ENCODE measurements around the gene SMG6. TPM values are rescaled to one million over a fixed set of nuclear protein-coding genes. Genes with fewer than 3 reads are reported as not detected.

The SMG6 gene
- polyA plus RNA-seq, 1 of the 3 experiments (the other 2 are of a cell fraction), result 15.7 TPM

GRCh38 chr17:2323629-2324314 lies 20.2 kb upstream of the SMG6 start:
- Histone ChIP-seq H3K36me3 (replicated peaks in 1 of 2; ENCODE audit: control insufficient read depth in 1 of 2, insufficient read depth in 2 of 2, low read length in 1 of 2) (peaks cover 39 to 65% of the 10 kb centered on the region in 2 experiments), H3F3A (replicated peaks; ENCODE audit: insufficient read depth) (peaks cover 11% of the 10 kb centered on the region), H3K9me3 (no peaks in the 10 kb centered on the region), H3K4me2 (no peak overlapping the region), H3K9ac (no peak overlapping the region), H3K9me2 (no peaks in the 10 kb centered on the region), H3K27me3 (ENCODE audit: insufficient read depth) (no peaks in the 10 kb centered on the region), H4K20me1 (ENCODE audit: insufficient read depth) (peaks cover 3% of the 10 kb centered on the region; the same call in 1 of the 2 replicates), H3K4me1 (ENCODE audit: control insufficient read depth in 1 of 2, insufficient read depth in 2 of 2, low read depth in 1 of 2, low read length in 1 of 2) (no peaks in the 10 kb centered on the region), H2AFZ (ENCODE audit: low read depth) (no peak overlapping the region), H3K4me3 (ENCODE audit: low read depth in 2 of 2, low read length in 1 of 2) (no peak overlapping the region), H3K79me2 (ENCODE audit: insufficient read depth) (peaks cover 24% of the 10 kb centered on the region; the same call in 1 of the 2 replicates), H3K27ac (ENCODE audit: low read depth in 2 of 2, low read length in 1 of 2) (no peak overlapping the region)
- ChIA-PET CTCF (no interaction called here), POLR2A (interaction anchor here (2.4 kb wide), 1 partner anchor 13 kb away, joined by 6 read pairs; the partner anchor contains the start of gene TSR1)
- WGBS (ENCODE audit: low lambda C conversion rate), result 83% methylated on average over 2 of the region's 2 CpGs
- DNase-seq, result no peak
- no peak for TF ChIP-seq CTCF (IDR thresholded peaks at IDR 0.05)
- no peak for TF ChIP-seq EZH2phosphoT487 (IDR thresholded peaks at IDR 0.05; ENCODE audit: borderline replicate concordance, low read depth)
- TF ChIP-seq FOXM1 (IDR thresholded peaks at IDR 0.05; ENCODE audit: low read depth), result no peak
- no peak for TF ChIP-seq CHD2 (IDR thresholded peaks at IDR 0.05; ENCODE audit: low read length, partially characterized antibody)
- no peak for TF ChIP-seq POLR2AphosphoS5 (IDR thresholded peaks at IDR 0.05; ENCODE audit: low read depth, low read length)
- no peak for TF ChIP-seq RFX5 (IDR thresholded peaks at IDR 0.05; ENCODE audit: low read length)
- TF ChIP-seq RCOR1 (IDR thresholded peaks at IDR 0.05; ENCODE audit: low read length), result no peak
- no peak for TF ChIP-seq ELF1 (IDR thresholded peaks at IDR 0.05)
- no peak for TF ChIP-seq SMC3 (IDR thresholded peaks at IDR 0.05; ENCODE audit: low read depth, low read length)
- no peak for TF ChIP-seq YY1 (IDR thresholded peaks at IDR 0.05; ENCODE audit: low read depth)
- TF ChIP-seq JUND (IDR thresholded peaks at IDR 0.05), result no peak
- TF ChIP-seq EP300 (IDR thresholded peaks at IDR 0.05; ENCODE audit: borderline replicate concordance in 1 of 2, low read depth in 1 of 2, low read length in 1 of 2), result no peak
- TF ChIP-seq, protein P1, sequence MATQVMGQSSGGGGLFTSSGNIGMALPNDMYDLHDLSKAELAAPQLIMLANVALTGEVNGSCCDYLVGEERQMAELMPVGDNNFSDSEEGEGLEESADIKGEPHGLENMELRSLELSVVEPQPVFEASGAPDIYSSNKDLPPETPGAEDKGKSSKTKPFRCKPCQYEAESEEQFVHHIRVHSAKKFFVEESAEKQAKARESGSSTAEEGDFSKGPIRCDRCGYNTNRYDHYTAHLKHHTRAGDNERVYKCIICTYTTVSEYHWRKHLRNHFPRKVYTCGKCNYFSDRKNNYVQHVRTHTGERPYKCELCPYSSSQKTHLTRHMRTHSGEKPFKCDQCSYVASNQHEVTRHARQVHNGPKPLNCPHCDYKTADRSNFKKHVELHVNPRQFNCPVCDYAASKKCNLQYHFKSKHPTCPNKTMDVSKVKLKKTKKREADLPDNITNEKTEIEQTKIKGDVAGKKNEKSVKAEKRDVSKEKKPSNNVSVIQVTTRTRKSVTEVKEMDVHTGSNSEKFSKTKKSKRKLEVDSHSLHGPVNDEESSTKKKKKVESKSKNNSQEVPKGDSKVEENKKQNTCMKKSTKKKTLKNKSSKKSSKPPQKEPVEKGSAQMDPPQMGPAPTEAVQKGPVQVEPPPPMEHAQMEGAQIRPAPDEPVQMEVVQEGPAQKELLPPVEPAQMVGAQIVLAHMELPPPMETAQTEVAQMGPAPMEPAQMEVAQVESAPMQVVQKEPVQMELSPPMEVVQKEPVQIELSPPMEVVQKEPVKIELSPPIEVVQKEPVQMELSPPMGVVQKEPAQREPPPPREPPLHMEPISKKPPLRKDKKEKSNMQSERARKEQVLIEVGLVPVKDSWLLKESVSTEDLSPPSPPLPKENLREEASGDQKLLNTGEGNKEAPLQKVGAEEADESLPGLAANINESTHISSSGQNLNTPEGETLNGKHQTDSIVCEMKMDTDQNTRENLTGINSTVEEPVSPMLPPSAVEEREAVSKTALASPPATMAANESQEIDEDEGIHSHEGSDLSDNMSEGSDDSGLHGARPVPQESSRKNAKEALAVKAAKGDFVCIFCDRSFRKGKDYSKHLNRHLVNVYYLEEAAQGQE (IDR thresholded peaks at IDR 0.05; ENCODE audit: low read depth, low read length), result no peak
- TF ChIP-seq MXI1 (IDR thresholded peaks at IDR 0.05; ENCODE audit: low read depth, low read length), result no peak
- TF ChIP-seq SIN3A (IDR thresholded peaks at IDR 0.05; ENCODE audit: borderline replicate concordance, low read depth, low read length), result no peak
- TF ChIP-seq MEF2A (IDR thresholded peaks at IDR 0.05; ENCODE audit: borderline replicate concordance, low read depth), result no peak
- no peak for TF ChIP-seq GABPA (IDR thresholded peaks at IDR 0.05; ENCODE audit: low read depth)
- TF ChIP-seq TAF1 (IDR thresholded peaks at IDR 0.05; ENCODE audit: borderline replicate concordance, low read depth, low read length), result no peak
- TF ChIP-seq, protein P2, sequence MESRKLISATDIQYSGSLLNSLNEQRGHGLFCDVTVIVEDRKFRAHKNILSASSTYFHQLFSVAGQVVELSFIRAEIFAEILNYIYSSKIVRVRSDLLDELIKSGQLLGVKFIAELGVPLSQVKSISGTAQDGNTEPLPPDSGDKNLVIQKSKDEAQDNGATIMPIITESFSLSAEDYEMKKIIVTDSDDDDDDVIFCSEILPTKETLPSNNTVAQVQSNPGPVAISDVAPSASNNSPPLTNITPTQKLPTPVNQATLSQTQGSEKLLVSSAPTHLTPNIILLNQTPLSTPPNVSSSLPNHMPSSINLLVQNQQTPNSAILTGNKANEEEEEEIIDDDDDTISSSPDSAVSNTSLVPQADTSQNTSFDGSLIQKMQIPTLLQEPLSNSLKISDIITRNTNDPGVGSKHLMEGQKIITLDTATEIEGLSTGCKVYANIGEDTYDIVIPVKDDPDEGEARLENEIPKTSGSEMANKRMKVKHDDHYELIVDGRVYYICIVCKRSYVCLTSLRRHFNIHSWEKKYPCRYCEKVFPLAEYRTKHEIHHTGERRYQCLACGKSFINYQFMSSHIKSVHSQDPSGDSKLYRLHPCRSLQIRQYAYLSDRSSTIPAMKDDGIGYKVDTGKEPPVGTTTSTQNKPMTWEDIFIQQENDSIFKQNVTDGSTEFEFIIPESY (IDR thresholded peaks at IDR 0.05; ENCODE audit: borderline replicate concordance, low read depth), result no peak
- no peak for TF ChIP-seq FOXJ3 (CRISPR knock-in tag; IDR thresholded peaks at IDR 0.05)
